Measurements from ENCODE around the gene SDK1.

Gene SDK1

DNA sequence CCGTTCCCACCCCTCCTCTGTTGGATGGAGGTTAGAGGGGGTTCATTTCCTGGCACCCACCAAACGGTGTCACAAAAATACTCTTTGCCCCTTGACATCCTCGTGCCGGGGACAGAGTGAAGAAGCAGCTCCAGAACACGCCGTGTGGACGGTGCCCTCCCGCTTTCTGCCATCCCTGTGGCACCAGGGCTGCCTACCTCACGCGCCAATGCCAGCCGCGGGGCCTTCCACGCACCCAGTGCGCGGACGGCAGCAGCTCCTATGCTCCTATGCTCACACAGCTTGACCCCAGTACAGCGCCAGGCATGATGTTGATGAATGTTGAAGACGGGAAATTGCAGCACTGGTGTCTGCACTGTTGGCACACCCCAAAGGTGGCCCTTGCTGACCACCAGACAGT, 873.8 kb downstream of the SDK1 start:
- H3K27ac ChIP-seq = no peak overlapping the region
- no peak for TF ChIP-seq ZFX (IDR thresholded peaks at IDR 0.05)

DNA sequence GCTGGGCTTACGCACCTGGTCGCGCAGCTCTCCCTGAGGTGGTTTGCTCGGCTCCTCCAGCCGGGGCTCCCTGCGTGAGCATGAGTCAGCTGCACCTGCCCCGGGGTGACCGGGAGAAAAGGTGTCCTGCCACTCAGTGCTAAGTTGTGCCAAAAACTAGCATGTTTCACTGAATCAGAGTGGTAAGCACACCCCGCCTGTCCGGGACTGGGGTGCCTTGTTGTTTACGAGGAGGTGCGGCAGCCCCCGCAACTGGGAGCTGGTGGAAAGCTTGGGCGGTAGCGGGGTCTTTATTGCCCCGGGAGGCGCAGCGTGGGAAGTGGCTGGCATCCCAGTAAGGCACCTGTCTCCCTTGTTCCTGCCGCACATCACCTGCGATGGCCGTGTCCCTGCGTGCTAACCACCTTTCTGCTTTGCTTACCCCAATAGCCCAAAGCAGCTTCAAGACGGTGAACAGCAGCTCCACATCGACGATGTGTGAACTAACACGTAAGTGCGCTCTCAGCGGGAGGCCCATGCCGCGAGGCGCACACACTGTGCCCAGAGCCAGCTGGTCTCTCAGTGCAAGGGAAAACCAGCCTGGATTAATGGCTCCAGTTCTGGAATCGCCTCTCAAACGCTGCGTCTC, 874.4 kb downstream of the SDK1 start:
- no peak for TF ChIP-seq ZFX (IDR thresholded peaks at IDR 0.05)
- TF ChIP-seq, protein P1, sequence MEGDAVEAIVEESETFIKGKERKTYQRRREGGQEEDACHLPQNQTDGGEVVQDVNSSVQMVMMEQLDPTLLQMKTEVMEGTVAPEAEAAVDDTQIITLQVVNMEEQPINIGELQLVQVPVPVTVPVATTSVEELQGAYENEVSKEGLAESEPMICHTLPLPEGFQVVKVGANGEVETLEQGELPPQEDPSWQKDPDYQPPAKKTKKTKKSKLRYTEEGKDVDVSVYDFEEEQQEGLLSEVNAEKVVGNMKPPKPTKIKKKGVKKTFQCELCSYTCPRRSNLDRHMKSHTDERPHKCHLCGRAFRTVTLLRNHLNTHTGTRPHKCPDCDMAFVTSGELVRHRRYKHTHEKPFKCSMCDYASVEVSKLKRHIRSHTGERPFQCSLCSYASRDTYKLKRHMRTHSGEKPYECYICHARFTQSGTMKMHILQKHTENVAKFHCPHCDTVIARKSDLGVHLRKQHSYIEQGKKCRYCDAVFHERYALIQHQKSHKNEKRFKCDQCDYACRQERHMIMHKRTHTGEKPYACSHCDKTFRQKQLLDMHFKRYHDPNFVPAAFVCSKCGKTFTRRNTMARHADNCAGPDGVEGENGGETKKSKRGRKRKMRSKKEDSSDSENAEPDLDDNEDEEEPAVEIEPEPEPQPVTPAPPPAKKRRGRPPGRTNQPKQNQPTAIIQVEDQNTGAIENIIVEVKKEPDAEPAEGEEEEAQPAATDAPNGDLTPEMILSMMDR (conservative IDR thresholded peaks at IDR 0.05) = no peak
- no peak overlapping the region for H3K27ac ChIP-seq

DNA sequence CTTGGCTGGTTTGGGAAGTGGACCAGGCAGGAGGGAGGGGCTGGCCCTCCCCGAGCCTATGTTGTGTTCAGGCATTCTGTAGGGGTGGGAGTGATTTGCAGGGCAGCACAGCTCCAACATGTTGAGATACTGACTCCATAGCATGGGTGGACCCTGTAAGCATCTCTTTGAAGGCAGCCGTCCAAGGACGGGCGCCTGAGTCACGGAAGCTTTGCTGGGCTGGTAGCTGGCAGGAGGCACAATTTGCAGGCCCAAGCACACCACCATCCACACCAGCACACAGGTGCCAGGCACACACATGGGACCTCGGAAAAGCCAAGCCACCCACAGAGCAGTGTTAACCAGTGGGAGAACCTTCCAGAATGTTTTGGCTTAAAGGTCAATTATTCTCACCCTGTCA, 875.9 kb downstream of the SDK1 start:
- TF ChIP-seq ZFX (IDR thresholded peaks at IDR 0.05) = no peak
- TF ChIP-seq, protein P1 (conservative IDR thresholded peaks at IDR 0.05) = no peak
- no peak overlapping the region for H3K27ac ChIP-seq

DNA sequence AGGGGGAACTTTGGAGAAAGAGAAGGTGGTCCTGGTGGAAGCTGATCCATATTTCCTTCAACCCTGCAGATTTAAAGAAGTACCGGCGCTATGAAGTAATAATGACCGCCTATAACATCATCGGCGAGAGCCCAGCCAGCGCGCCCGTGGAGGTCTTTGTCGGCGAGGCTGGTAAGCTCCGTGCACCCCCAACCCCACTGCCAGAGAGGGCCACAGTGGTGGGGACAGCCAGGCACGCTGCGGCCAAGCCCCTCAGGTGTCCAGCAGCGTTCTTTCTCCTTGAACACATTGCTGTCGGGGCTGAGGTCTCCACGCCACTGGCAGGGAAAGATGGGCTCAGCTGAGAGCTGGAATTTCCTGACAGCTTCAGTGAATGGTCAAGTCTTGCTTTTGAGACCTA, 877.4 kb downstream of the SDK1 start:
- no peak overlapping the region for H3K27ac ChIP-seq
- TF ChIP-seq ZFX (IDR thresholded peaks at IDR 0.05) = no peak
- TF ChIP-seq, protein P1 (conservative IDR thresholded peaks at IDR 0.05) = no peak

DNA sequence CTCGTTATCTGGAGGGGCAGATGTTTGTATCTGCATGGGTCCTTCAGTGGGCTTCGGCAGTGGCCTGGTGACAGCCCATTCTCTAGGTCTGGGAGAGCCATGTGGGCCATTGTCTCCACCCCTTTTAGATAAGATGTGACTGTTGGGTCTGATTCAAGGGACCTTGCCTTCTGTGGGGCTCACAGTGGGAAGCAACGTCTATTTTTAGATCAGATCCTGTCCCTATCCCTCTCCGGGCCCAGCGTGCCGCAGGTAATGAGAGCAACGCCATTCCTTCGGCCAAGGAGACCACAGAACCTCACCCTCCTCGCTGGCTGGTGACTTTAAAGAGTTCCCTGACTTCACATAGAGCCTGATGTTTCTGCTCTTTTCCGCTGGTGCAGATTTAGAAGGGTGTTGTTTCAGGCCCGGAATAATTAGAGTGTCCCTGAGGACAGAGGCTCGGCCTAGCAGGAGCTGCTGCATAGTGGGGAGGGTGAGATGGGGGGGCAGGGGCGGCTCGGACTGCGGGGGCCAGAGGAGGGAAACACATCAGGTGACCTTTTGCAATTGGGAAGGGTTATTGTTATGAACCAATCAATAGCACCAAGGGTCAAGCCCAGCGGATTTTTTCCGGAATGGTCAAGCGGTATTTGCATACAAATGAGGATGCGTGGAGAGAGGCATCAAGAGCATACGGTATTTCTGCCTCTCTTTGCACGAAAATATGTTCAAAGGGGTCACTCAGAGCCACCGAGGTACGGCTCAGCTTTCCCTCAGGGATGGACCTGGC, 878.0 kb downstream of the SDK1 start:
- H3K27ac ChIP-seq = no peak overlapping the region
- TF ChIP-seq, protein P1 (conservative IDR thresholded peaks at IDR 0.05) = no peak
- no peak for TF ChIP-seq ZFX (IDR thresholded peaks at IDR 0.05)

DNA sequence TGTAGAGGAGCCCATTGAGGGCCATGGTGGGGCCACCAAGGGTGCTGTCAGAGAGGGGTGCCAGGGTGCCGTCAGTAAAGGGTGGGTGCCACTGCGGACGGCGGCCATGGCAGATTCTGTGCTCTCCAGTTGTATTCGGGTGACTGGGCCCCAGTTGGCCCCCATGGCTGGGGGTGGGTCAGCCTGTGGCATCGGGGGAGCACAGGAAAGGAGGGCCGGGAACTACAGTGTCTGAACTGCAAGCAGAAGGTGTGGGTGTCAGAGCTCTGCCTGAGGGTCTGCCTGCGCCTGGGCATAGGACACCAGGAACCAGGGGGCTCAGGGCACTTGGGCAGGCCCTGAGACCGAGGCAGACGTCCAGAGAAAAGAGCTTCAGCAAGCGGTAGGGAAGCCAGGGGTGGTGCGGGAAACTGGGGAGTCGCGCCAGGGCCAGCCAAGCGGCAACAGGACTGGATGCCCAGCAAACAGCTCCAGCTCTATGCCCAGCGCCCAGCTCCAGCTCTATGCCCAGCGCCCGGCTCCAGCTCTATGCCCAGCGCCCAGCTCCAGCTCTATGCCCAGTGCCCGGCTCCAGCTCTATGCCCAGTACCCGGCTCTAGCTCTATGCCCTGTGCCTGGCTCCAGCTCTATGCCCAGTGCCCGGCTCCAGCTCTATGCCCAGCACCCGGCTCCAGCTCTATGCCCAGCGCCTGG, 878.8 kb downstream of the SDK1 start:
- TF ChIP-seq ZFX (IDR thresholded peaks at IDR 0.05) = no peak
- TF ChIP-seq, protein P1 (conservative IDR thresholded peaks at IDR 0.05) = no peak
- H3K27ac ChIP-seq = no peak overlapping the region

DNA sequence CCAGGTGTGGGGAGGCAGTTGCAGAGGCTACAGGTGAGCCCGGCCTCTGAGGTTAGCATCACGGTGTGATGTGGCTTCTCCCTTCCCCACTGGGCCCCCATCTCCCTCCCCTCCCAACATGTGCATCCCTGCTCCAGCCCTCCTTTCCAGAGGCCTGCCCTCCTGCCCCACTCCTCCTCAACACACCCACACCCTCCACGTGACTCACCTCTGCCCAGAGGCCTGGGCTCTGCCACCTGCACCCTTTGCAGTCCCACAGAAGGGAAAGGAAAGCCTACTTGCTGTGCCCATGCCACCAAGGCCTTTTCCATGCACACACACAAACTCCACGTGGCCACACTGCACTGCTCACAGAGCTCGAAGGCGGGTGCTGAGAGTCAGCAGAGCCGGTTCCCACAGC, 880.4 kb downstream of the SDK1 start:
- H3K27ac ChIP-seq = no peak overlapping the region
- TF ChIP-seq ZFX (IDR thresholded peaks at IDR 0.05) = no peak

DNA sequence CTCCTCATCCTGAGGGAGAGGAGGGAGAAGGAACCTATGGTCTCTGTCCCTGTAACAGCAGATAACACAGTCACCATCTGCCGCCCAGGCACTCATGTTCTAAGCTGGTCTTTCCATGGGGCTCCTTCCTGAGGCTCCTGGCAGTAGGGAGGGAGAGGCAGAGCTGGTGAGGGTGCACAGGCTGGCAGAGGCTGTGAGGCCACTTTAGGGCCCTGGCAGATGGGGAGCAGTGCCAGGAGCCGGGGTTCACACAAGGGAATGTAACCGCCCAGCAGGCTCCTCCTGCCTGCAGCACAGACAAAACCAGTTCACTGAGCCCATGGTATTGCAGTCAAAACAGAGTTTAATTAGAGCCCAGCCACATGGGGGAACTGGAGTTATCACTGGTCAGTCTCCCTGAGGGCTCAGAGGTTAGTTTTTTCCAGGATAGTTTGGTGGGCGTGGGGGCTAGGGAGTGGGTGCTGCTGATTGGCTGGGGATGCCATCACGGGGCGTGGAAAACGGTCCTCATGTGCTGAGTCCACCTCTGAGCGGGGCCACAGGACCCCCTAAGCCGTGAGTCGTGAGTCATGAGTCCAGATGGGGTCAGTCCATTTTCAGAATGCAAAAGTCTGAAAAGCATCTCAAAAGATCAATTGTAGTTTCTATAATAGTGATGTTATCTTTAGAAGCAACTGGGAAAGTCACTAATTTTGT, 881.7 kb downstream of the SDK1 start:
- TF ChIP-seq, protein P1 (conservative IDR thresholded peaks at IDR 0.05) = no peak
- TF ChIP-seq ZFX (IDR thresholded peaks at IDR 0.05) = no peak
- no peak overlapping the region for H3K27ac ChIP-seq
